Measurements from ENCODE around the gene SLC22A23.

SLC22A23 gene

GRCh38 chr6:3453413-3454272 is 3.2 kb downstream of the SLC22A23 start:
- no peak overlapping the region for H3K27ac ChIP-seq
- TF ChIP-seq CTCF (IDR thresholded peaks at IDR 0.05) (no peak), ZFX (IDR thresholded peaks at IDR 0.05; ENCODE audit: borderline replicate concordance) (no peak)

GRCh38 chr6:3451498-3451897 is 5.4 kb downstream of the SLC22A23 start:
- H3K27ac ChIP-seq, result no peak overlapping the region
- TF ChIP-seq ZFX (IDR thresholded peaks at IDR 0.05; ENCODE audit: borderline replicate concordance), result no peak
- no peak for TF ChIP-seq CTCF (IDR thresholded peaks at IDR 0.05)

GRCh38 chr6:3450888-3451287 is 6.0 kb downstream of the SLC22A23 start:
- TF ChIP-seq ZFX (IDR thresholded peaks at IDR 0.05; ENCODE audit: borderline replicate concordance) (no peak), CTCF (IDR thresholded peaks at IDR 0.05) (no peak)

GRCh38 chr6:3449750-3450305 is 7.0 kb downstream of the SLC22A23 start:
- no peak overlapping the region for H3K27ac ChIP-seq
- no peak for TF ChIP-seq ZFX (IDR thresholded peaks at IDR 0.05; ENCODE audit: borderline replicate concordance)
- TF ChIP-seq CTCF (IDR thresholded peaks at IDR 0.05), result no peak

More at GRCh38 chr6:3450888-3451287, 6.0 kb downstream of the SLC22A23 start:
- H3K27ac ChIP-seq, result no peak overlapping the region

GRCh38 chr6:3449321-3449720 is 7.5 kb downstream of the SLC22A23 start:
- TF ChIP-seq CTCF (IDR thresholded peaks at IDR 0.05) (no peak), ZFX (IDR thresholded peaks at IDR 0.05; ENCODE audit: borderline replicate concordance) (no peak)
- H3K27ac ChIP-seq, result no peak overlapping the region

- H3K27ac ChIP-seq, result no peak overlapping the region
- TF ChIP-seq CTCF (IDR thresholded peaks at IDR 0.05), result no peak
- no peak for TF ChIP-seq ZFX (IDR thresholded peaks at IDR 0.05; ENCODE audit: borderline replicate concordance)
Measured at GRCh38 chr6:3447005-3447404, 9.8 kb downstream of the SLC22A23 start.

GRCh38 chr6:3446184-3446583 is 10.7 kb downstream of the SLC22A23 start:
- no peak overlapping the region for H3K27ac ChIP-seq
- TF ChIP-seq CTCF (IDR thresholded peaks at IDR 0.05) (no peak), ZFX (IDR thresholded peaks at IDR 0.05; ENCODE audit: borderline replicate concordance) (no peak)

All from 22Rv1 (cell line).